ENCODE data around the gene NOM1.

NOM1 gene

GRCh38 chr7:156984174-156984891 lies 34.8 kb downstream of the NOM1 start:
- no peak for DNase-seq (ENCODE audit: low spot score)

- no peak for DNase-seq (ENCODE audit: low spot score)
Observed at GRCh38 chr7:156985101-156985992, 35.8 kb downstream of the NOM1 start.

GRCh38 chr7:156986378-156986777 lies 36.9 kb downstream of the NOM1 start:
- no peak for DNase-seq (ENCODE audit: low spot score)

GRCh38 chr7:156988343-156989185 lies 39.1 kb downstream of the NOM1 start:
- no peak for DNase-seq (ENCODE audit: low spot score)

GRCh38 chr7:156989766-156990535 lies 40.4 kb downstream of the NOM1 start:
- DNase-seq (ENCODE audit: low spot score), result no peak

GRCh38 chr7:156993021-156993924 lies 43.8 kb downstream of the NOM1 start:
- no peak for DNase-seq (ENCODE audit: low spot score)

GRCh38 chr7:156993925-156994235 lies 44.4 kb downstream of the NOM1 start:
- DNase-seq (ENCODE audit: low spot score), result no peak

- DNase-seq (ENCODE audit: low spot score), result no peak
Observed at GRCh38 chr7:156994417-156994816, 44.9 kb downstream of the NOM1 start.

GRCh38 chr7:156998988-156999957 lies 49.8 kb downstream of the NOM1 start:
- DNase-seq (ENCODE audit: low spot score), result no peak

GRCh38 chr7:156999958-157000726 lies 50.6 kb downstream of the NOM1 start:
- no peak for DNase-seq (ENCODE audit: low spot score)

GRCh38 chr7:157000741-157001653 lies 51.5 kb downstream of the NOM1 start:
- DNase-seq (ENCODE audit: low spot score), result no peak

- no peak for DNase-seq (ENCODE audit: low spot score)
Observed at GRCh38 chr7:157001920-157002818, 52.7 kb downstream of the NOM1 start.

GRCh38 chr7:157002819-157003421 lies 53.4 kb downstream of the NOM1 start:
- DNase-seq (ENCODE audit: low spot score), result no peak

GRCh38 chr7:157003445-157003755 lies 53.9 kb downstream of the NOM1 start:
- DNase-seq (ENCODE audit: low spot score), result no peak

- DNase-seq (ENCODE audit: low spot score), result no peak
Observed at GRCh38 chr7:157003756-157004520, 54.4 kb downstream of the NOM1 start.
